Sigmoid colon (tissue), 4 donors: Measurements from ENCODE around the gene C17orf75.

ENCODE experiments used
- CTCF ChIP-seq, 4 experiments: fragments of 450-650 bp in 3 of 4; fragments of 200-600 bp in 1 of 4; IDR thresholded peaks; one replicate each; pipeline ENCODE4 v1.5.1; 2016 to 2019; ENCODE audit warnings: antibody characterized with exemption in 4 of 4, mild to moderate bottlenecking in 3 of 4, moderate library complexity in 2 of 4
- EP300 ChIP-seq, 4 donors: sonication (generic); formaldehyde crosslinking; IDR thresholded peaks; one replicate each; pipeline ENCODE4 v1.6.1; 2017; ENCODE audit warnings: antibody characterized with exemption in 4 of 4

DNA sequence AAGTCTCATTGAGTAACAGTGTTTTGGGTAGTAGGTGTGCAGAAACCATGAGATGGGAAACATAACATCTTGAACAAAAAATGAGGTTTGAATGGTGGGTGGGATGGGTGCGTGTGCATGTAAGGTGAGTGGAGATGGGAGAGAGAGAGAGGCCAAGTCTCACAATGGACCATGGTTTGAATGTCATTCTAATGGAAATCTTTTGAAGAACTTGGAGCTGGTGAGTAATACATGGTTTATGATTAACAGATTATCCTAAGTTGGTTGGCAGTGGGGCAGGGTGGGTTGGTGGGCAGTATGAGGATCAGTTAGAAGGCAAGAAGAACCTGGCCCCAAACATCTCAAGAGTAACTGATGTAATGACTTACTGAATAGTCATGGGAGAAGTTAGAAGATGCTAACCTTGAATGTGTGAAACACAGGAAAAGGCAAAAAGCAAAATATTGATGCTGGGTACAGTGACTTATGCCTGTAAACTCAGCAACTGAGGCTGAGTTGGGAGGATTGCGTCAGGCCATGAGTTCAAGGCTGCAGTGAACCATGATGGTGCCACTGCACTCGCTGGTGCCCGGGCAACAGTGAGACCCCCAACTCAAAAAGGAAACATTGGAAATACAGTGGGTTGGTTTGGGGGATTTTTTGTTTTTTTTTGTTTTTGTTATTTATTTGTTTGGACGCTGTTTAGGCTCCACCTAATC, 40.7 kb upstream of the C17orf75 start:
- TF ChIP-seq CTCF (IDR thresholded peaks at IDR 0.05) (no peak), EP300 (IDR thresholded peaks at IDR 0.05) (no peak)
